Inflammatory macrophage treated with lipopolysaccharide for 4 hours (primary cell): Measurements from ENCODE around the gene IQCN.
"Not testable (repeated sequence)": the region's sequence is repeated elsewhere in the genome, so short reads cannot be mapped to it uniquely, and the experiment has no call there.

ENCODE experiments used
- DNase-seq: peaks from one replicate; pipeline ENCODE4 v3.0.0-alpha.2; 2020

IQCN gene

DNA sequence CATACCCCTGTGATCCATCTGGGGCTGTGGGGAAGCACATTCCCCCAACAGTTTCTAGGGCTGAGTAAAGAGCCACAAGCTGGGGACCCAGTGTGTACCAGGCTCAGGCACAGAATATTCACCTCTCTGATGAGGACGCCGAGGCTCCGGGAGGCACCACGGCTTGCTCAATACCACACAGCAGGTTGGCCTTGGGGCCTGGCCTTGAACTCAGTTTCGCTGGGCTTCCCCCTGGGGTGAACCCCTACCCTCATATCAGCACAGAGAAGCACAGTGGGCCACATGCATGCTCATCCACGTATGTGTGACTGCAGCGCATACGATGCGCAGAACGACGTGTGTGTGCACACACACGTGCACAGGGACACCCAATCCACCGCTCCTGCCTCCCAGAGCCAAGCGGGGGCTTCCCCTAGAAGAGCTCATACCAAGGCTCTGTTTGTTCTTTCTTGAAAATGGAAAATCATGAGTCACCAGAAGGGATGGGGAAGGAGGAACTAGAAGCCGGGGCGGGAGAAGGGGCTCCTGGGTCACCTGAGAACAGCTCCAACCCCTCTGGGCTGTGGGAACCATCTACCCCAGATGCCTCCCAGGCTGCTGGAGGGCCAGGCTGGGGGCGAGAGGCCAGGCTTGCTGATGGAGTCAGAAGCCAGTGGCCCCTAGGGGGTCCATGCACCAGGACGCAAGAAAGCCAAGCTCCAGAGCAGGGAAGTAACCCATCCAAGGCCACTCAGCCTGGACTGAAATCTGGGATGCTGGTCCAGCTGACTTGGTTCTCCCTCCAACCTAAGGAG lies 43.1 kb downstream of the IQCN start:
- peak; percentile 69 for DNase-seq

DNA sequence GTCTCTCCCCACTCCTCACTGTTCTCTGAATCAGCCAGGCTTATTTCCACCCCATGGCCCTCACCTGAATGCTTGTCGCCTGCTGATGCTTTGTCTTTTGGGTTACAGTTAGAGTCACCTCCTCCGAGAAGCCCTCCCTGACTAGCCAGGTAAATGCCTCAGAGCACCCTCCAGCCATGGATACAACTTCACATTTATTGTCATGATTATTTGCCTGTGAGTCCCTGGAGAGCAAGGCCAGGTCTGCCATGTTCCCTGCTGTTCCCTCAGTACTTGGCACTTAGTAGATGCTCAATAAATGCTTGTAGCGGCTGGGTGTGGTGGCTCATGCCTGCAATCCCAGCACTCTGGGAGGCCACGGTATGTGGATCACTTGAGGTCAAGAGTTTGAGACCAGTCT lies 44.3 kb downstream of the IQCN start:
- DNase-seq, result no peak

GRCh38 chr19:18229474-18229873 lies 44.8 kb downstream of the IQCN start:
- no peak for DNase-seq

GRCh38 chr19:18227781-18228271 lies 46.4 kb downstream of the IQCN start:
- DNase-seq, result no peak

DNA sequence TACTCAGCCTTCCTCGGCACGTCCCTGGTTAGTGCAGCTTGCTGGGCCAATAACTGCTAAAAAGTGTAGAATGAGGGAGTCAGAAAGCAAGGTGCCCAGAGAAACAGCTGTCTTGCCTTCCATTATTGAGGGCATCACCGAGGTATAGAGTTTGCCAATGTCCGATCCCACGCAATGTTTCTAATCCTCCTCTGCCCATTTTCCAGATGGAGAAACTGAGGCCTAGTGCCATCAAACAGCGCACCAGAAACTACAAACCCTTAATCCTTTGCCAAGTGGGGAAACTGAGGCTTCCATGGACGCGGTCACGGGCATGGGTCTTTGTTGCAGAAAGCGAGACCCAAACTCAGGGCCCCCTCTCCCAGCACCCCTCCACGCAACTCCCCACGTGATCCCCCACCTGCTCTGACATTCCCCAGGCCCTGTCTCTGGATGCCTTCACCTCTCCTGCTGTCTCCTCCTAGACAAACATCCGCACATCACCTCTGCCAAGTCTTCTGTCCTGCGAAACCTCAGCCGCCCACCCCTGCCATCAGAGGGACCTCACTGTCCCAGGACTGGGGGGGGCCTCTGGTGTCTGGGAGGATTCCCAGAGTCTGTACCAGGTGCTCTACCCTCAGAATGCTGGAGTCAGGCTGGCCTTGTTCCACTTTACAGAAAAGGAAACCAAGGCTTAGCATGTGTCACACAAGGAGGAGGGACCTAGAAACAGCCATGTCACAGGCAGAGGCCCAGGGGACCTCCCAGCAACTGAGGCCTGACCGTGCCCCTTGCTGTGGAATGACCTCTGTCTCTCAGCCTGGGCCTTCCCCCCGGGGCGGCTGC lies 47.1 kb downstream of the IQCN start:
- DNase-seq, result no peak

GRCh38 chr19:18225702-18226468 lies 48.4 kb downstream of the IQCN start, which contains the start of gene PDE4C:
Gene PDE4C, minus strand, starts transcription at chr19:18226438. Its CDS starts 23 bp downstream, at chr19:18226415.
- no peak for DNase-seq

DNA sequence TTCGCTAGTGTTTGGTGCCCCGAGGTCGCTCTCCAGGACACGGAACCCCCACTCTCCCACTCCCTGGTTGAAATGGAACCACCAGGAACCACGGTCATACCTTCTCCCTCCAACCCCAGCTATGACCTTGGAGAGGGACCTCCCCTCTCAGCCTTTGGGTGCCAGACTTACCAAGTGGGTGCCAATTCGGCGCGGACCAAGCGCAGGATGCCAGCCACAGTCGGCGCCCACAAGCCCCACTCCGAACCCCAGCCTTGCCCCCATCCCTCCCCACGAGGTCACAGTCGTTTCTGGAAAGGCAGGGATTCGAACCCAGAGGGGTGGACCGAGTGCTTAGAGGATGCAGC lies 48.9 kb downstream of the IQCN start:
- DNase-seq, result no peak

GRCh38 chr19:18224525-18225354 lies 49.5 kb downstream of the IQCN start:
- peak; percentile 99 for DNase-seq

- peak; percentile 36 for DNase-seq
Observed at GRCh38 chr19:18223860-18224524, 50.3 kb downstream of the IQCN start.

- no peak for DNase-seq
Observed at GRCh38 chr19:18221815-18222725, 52.2 kb downstream of the IQCN start.

GRCh38 chr19:18220632-18221275 lies 53.5 kb downstream of the IQCN start:
- no peak for DNase-seq

- DNase-seq, result no peak
Observed at GRCh38 chr19:18219911-18220631, 54.2 kb downstream of the IQCN start.

DNA sequence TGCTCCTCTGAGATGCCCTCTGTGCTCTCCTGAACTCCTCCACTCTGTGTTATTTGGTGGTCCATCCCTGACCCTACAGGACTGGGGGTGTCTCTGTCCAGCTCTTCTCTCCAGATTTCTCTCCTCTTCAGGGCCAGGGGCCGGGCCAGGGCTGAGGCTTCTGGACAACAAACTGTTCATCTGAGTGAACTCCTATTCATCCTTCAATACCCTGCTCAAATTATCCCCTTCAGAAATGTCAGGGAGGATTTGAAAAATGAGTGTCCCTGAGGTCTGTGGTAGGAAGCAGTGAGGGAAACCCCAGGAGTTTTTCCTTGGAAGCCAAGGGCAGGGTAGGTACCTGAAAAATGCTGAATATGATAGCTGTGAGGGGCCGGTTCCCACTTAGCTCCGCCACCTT lies 55.7 kb downstream of the IQCN start:
- no peak for DNase-seq

DNA sequence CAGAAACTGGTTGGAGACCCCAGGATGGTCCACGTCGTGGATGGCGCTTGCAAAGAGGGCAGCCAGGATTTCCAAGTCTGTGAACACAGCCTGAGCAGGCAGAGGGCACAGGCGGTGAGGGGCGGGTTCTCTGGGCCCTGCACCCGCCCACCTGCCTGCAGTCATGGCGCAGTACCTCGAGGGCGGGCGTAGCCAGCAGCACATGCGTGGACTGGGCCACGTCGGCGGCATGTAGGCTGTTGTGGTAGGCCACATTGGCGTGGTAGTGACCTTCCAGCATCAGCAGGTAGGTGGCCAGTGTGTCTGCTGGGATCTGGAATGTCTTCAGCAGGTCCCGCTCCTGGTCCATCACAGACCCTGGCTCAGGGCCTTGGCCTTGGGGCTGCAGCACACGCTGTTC lies 56.1 kb downstream of the IQCN start:
- no peak for DNase-seq

- DNase-seq, result no peak
Observed at GRCh38 chr19:18216789-18217188, 57.5 kb downstream of the IQCN start.

DNA sequence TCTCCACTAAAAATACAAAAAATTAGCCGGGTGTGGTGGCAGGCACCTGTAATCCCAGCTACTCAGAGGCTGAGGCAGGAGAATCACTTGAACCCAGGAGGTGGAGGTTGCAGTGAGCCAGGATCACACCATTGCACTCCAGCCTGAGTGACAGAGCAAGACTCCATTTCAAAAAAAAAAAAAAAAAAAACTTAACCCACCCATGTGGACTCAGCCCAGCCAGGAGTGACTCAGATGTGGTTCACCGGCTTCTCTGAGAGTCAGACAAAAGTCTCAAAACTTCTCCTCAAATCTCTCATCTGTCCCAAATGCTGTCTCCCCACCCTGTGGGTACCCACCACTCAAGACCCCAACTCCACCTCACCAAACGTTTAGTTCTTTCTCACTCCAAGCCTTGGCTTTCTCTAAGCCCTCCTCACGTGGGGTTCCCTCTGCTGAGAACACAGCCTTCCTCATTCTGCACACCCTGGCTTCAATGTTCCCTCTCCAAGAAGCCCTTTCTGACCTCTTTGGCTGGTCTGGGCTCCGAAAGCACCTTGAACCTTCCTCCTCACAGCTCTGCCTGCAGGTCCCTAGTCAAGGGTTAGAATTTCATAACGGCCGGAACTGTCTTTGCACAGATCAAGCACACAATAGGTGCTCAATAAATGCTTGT lies 59.3 kb downstream of the IQCN start:
- DNase-seq, result no peak

- no peak for DNase-seq
Observed at GRCh38 chr19:18211683-18212082, 62.6 kb downstream of the IQCN start.

GRCh38 chr19:18209912-18210311 lies 64.3 kb downstream of the IQCN start:
- DNase-seq, result not testable (repeated sequence)
